Measurements from ENCODE around the gene LRRC2.

DNA sequence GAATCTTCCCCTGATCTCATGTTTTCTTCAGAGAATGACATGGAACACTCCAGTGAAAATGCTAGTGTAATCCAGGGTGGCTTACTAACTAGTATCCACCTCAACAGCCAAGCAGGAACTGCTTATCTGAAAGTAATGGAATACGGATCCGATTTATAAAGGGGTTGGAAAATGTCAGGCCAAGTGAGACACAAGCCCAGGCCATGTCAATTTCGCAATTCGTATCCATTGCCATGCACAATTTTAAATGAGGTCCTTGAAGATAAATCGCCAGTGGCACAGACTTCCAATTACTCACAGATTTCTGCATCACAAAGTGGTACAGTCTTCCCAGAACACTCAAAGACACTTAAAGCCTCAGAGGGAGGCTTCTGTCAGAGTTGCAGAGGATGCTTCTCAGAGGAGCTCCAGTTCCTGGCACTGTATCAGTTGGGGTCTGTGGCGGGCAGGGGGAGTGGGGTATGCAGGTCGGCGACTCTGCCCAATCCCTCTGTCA is 29.8 kb upstream of the LRRC2 start:
- TF ChIP-seq, protein P1, sequence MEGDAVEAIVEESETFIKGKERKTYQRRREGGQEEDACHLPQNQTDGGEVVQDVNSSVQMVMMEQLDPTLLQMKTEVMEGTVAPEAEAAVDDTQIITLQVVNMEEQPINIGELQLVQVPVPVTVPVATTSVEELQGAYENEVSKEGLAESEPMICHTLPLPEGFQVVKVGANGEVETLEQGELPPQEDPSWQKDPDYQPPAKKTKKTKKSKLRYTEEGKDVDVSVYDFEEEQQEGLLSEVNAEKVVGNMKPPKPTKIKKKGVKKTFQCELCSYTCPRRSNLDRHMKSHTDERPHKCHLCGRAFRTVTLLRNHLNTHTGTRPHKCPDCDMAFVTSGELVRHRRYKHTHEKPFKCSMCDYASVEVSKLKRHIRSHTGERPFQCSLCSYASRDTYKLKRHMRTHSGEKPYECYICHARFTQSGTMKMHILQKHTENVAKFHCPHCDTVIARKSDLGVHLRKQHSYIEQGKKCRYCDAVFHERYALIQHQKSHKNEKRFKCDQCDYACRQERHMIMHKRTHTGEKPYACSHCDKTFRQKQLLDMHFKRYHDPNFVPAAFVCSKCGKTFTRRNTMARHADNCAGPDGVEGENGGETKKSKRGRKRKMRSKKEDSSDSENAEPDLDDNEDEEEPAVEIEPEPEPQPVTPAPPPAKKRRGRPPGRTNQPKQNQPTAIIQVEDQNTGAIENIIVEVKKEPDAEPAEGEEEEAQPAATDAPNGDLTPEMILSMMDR (IDR thresholded peaks at IDR 0.05), result no peak
- TF ChIP-seq EZH2phosphoT487 (IDR thresholded peaks at IDR 0.05) (no peak), EZH2 (IDR thresholded peaks at IDR 0.05) (no peak)
